Measurements from ENCODE around the gene SORCS2.

The SORCS2 gene

GRCh38 chr4:7519638-7520376, 327.5 kb downstream of the SORCS2 start:
- no peak for FAIRE-seq

GRCh38 chr4:7521666-7522065, 329.3 kb downstream of the SORCS2 start:
- no peak for FAIRE-seq

GRCh38 chr4:7522452-7523220, 330.3 kb downstream of the SORCS2 start:
- FAIRE-seq = no peak

GRCh38 chr4:7523526-7523925, 331.2 kb downstream of the SORCS2 start:
- no peak for FAIRE-seq

- FAIRE-seq = no peak
Measured at GRCh38 chr4:7524064-7524682, 331.8 kb downstream of the SORCS2 start.

GRCh38 chr4:7524843-7525242, 332.5 kb downstream of the SORCS2 start:
- FAIRE-seq = no peak

GRCh38 chr4:7526491-7526890, 334.2 kb downstream of the SORCS2 start:
- FAIRE-seq = no peak

- no peak for FAIRE-seq
Measured at GRCh38 chr4:7526929-7527535, 334.7 kb downstream of the SORCS2 start.

- no peak for FAIRE-seq
Measured at GRCh38 chr4:7529368-7530080, 337.2 kb downstream of the SORCS2 start.

GRCh38 chr4:7530082-7530481, 337.7 kb downstream of the SORCS2 start:
- FAIRE-seq = no peak

- no peak for FAIRE-seq
Measured at GRCh38 chr4:7530932-7531639, 338.7 kb downstream of the SORCS2 start.

GRCh38 chr4:7531640-7531994, 339.3 kb downstream of the SORCS2 start:
- no peak for FAIRE-seq

- no peak for FAIRE-seq
Measured at GRCh38 chr4:7532043-7532442, 339.7 kb downstream of the SORCS2 start.

- no peak for FAIRE-seq
Measured at GRCh38 chr4:7533267-7533666, 340.9 kb downstream of the SORCS2 start.

GRCh38 chr4:7535094-7535493, 342.8 kb downstream of the SORCS2 start:
- FAIRE-seq = no peak

- no peak for FAIRE-seq
Measured at GRCh38 chr4:7535619-7536018, 343.3 kb downstream of the SORCS2 start.

- FAIRE-seq = no peak
Measured at GRCh38 chr4:7536876-7537275, 344.5 kb downstream of the SORCS2 start.

- FAIRE-seq = no peak
Measured at GRCh38 chr4:7537853-7538400, 345.6 kb downstream of the SORCS2 start.

- FAIRE-seq = no peak
Measured at GRCh38 chr4:7538518-7538917, 346.2 kb downstream of the SORCS2 start.

GRCh38 chr4:7539186-7539585, 346.8 kb downstream of the SORCS2 start:
- FAIRE-seq = no peak

- FAIRE-seq = no peak
Measured at GRCh38 chr4:7539659-7540058, 347.3 kb downstream of the SORCS2 start.

GRCh38 chr4:7540206-7540605, 347.9 kb downstream of the SORCS2 start:
- FAIRE-seq = no peak
